DMS153 treated with DMSO at 0.1 percent for 48 hours (cell line): ENCODE results near the gene P2RX6.
"Not testable (repeated sequence)": the region's sequence is repeated elsewhere in the genome, so short reads cannot be mapped to it uniquely, and the experiment has no call there.

Experiments
- DNase-seq: peaks from one replicate; lab custom pipeline; 2025; ENCODE audit not compliant: unreplicated experiment; lab: John Stamatoyannopoulos, UW

P2RX6 gene

DNA sequence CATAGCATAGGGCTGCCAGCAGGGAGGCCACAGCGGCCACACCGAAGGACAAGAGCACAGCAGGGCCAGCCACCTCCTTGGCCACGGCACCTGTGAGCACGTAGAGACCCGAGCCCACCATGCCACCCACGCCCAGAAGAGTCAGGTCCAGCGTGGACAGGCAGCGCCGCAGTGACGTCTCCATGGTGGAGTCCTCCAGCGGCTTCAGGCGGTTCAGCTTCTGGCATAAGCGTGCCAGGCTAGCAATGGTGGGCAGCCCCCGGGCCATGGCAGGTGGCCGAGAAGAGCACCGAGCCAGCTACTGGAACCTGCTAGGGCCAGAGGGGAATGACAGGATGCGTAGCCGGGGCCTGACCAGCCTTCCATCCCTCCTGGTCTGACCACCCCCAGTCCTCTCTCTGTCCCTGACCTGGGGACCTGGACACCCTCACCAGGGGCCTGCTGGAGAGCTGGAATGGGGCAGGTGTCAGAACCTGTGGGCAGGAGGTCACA lies 16.6 kb downstream of the P2RX6 start:
- DNase-seq: no peak

DNA sequence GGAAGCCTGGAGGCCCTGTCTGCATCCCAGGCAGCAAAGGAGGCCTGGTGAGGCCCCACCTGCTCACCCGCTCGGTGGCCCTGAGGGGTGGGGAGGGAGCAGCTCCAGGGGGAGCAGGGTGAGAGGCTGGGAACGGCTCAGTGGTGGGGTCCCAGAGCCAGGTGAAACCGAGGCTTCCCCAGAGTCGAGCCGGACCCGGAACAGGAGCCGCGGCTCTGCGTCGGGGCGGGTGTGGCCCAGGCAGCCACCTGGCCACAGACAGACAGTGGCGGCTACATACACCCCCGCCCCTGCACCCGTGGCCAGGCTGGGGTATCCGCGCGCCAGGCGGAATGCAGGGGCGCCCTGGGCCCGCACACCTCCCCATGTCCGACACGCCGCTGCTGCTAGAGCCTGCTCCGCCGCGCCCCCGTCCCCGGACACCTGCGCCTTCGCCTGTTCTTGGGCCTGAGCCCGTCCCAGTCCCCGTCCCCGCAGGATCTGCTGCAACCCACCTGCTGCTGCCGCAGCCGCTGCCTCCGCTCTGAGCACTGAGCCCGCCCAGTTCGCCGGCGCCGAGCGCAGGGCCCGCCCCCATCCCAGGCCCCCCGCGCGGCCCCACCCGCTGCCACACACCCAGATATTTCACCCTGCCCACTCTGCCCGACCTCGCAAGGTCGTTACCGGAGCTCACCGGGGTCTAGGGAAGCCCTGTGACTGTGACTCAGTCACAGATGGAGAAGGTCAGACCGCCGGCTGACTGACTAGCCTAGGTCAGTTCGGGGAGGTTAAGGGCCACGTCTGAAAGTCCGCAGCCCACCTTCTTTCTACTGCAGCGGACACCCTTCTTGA lies 17.3 kb downstream of the P2RX6 start, which contains the start of gene SLC7A4:
SLC7A4 (minus strand) TSS at position 525 of the 831 bp plus-strand sequence. CDS start 749 bp downstream, outside the sequence.
- no peak for DNase-seq

DNA sequence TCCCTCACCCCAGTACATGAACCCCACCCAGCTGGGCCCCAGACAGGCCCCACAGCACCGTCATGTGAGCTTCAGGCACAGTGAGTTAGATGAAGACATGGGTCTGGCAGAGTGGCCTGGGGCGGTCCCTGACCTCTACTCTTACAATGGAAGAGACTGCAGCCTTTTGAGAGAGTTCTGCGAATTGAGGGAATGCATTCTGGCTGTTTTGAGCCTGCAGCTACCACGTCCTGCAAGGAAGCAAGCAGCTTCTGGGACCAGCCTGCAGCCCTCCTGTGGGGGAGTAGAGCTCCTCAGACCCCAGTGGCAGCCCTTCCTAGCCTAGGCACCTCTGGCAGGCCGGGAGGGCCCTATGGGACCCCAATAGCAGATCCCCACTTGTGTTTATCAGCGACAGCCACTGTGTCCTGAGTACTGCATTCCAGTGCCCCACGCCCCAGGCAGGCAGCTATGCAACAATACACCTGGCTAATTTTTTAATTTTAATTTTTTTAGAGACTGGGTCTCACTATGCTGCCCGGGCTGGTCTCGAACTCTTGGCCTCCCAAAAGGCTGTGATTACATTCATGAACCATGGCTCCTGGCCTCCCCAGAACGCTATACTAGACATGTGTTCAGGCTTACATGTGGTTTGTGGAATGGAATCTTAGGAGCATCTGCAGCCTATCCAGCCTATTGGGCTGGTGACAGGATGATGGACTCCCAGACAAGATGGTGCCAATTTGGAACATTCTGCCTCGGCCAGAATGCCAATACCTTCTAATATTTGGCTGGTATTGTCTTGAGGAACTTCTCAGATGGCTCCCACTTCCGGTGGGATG lies 18.1 kb downstream of the P2RX6 start:
- DNase-seq: no peak

DNA sequence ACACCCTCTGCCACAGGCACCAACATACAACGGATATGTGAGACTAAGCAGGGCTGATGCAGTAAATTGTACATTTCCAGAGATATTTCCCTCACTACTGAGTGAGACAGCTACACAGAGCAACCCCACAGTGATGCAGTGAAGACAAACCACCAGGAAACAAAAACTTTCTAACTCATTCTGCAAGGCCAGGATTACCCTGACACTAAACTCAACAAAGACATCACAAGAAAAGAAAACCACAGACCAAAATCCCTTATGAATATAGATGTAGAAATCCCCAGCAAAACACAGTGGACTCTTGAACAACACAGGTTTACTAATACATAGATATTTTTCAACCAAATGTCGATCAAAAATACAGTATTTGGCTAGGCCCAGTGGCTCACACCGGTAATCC lies 18.9 kb downstream of the P2RX6 start:
- no peak for DNase-seq

DNA sequence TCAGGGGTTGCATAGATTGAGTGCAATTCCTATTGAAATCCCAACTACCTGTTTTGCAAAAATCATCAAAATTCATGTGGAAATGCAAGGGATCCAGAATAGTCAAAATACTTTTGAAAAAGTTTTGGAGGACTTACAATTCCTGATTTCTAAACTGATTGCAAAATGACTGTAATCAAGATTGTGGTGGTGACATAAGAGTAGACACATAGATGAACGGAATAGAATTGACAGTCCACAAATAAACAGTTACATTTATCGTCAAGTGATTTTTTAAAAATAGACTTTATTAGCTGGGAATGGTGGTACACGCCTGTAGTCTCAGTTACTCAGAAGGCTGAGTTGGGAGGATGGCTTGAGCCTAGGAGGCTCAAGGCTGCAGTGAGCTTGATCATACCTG lies 20.0 kb downstream of the P2RX6 start:
- no peak for DNase-seq

DNA sequence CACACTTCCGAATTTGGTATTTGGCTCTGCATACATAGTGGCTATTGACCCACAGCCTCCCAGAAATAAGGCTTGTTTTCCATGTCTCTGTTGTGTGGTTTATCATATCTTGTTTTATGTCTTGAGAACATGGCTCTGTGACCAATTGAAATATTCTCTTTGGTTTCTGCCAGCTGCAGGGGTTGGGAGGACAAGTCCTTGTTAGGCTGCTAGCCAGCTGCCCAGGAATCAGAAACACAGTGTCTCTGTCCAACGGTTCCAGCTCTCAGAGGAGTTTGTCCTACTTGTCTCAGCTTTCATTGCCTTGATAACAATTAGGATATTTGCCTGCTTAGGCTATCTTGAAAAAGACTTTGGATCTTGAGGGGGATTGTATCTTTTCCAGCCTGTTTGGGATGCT lies 23.4 kb downstream of the P2RX6 start:
- no peak for DNase-seq

DNA sequence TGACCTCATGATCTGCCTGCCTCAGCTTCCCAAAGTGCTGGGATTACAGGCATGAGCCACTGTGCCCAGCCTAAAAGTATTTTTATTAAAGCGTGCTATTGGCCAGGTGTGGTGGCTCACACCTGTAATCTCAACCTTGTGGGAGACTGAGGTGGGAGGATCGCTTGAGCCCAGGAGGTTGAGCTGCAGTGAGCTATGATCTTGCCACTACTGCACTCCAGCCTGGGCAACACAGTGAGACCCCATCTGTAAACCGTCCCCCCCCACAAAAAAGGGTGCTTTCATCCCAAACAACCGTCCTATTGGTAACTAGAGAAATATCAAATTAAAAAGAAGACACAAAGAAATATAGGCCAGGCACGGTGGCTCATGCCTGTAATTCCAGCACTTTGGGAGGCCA lies 24.2 kb downstream of the P2RX6 start:
- not testable (repeated sequence) for DNase-seq

DNA sequence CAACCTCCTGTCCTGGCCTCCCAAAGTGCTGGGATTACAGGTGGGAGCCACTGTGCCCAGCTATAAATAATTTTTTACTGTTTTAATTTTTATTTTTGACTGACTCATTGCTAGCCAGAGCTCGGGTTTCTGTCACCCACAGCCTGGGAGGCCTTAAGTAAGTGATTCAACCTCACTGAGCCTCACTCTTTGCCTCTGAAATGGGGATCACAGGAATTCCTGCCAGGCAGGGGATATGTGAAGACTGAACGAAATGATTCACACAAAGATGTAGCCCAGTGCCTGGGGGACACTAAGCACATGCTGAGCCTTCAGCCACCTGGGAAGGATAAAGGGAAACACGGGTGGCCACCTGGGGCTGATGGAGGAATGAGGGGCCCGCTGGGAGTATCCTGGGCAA lies 27.0 kb downstream of the P2RX6 start:
- DNase-seq: no peak

DNA sequence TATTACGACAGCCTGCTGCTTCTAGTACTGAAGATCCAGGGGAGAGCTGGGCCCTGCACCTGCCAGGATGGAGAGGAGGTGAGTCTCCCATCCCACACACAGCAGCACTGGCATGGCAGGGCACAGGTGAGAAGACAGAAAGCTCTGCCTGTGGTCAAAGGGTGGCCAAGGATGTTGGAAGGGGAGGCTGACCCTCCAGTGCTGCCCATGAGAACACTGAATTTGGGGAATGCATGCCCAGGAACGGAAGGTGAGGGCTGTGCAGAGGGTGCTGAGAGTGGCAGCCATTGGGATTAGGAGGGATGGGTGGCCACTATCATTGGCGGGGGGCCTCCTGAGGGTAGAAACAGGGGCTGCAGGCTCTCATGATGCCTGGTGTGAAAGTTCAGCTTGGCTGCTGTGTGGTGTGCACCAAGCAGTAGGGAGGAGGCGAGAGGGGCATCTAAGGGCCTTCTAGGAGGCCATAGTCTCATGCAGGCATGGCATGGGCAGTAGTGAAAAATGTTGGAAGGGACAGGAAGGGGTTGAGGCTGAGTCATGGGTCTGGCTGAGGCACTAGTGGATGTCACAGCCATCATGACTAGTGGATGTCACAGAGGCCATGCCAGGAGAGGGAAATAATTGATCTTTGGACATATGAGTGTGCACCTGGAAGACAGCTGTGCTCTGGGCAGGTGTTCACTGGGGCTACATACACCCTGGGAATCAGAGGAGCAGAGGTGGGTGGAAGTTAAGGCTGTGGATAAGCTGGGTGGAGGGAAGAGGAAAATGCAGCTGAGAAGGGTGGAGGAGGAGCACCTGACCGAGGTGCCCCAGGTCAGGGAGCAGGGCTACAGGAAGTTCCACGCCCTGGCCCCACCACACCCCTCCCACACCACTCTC lies 28.3 kb downstream of the P2RX6 start:
- DNase-seq: no peak

DNA sequence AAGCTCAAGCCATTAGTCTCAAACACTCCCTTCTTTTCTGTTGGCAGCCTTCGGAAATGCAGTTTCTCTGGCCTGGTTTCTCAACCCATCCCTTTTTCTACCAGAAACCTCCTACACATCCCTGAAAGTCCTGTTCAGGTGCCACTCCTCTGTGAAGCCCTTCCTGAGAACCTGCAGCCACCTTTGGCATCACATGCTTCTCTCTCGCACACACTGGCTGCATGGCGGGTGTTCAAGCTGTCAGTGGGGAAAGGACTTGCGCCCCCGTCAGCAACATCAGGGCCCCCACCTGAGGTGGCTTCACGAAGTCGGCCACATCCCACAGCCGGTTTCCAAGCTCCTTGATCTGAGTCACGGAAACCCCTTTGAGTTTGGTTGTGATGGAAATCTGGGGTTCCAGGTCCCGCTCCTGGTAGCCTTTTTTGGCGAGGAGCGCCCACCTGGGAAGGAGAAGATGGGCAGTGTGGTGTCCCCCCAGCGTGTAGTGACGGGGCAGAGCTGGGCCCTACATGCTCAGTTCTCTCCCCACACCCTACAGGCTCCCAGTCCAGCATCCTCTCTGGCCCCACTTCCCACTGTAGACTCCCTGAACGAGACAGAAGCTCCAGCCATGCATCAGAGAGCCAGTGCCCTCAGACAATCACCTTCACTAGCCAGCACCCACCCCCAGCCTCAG lies 29.0 kb downstream of the P2RX6 start:
- no peak for DNase-seq

DNA sequence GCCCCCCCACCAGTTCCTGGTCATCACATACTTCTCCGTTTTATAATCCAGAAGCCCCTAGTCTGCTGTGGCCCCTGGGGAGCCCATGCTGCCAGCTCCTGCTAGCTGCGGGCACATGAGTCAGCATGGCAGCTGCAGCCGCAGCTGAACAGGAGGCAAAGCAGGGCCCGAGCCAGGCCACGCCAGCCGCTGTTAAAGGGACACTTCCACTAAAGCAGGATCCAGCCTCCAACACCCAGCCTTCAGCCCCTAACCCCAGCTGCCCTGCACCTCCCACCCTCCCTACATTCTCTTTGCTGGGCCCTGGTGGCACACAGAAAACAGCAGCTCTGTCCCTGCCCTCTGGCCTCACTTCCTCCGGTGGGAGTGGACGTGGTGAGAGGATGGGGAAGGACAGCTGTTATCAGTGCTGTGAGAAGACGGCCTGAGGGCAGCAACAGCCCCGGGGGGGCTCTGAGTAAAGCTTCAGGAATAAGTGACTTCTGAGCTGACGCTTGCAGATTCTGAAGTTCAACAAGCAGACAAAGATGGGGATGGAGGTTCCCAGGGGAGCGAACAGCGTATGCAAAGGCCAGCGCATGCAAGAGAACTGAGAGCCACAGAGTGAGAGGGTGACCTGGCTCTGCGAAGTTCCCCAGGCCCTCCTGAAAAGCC lies 30.1 kb downstream of the P2RX6 start:
- peak; percentile 19 for DNase-seq

DNA sequence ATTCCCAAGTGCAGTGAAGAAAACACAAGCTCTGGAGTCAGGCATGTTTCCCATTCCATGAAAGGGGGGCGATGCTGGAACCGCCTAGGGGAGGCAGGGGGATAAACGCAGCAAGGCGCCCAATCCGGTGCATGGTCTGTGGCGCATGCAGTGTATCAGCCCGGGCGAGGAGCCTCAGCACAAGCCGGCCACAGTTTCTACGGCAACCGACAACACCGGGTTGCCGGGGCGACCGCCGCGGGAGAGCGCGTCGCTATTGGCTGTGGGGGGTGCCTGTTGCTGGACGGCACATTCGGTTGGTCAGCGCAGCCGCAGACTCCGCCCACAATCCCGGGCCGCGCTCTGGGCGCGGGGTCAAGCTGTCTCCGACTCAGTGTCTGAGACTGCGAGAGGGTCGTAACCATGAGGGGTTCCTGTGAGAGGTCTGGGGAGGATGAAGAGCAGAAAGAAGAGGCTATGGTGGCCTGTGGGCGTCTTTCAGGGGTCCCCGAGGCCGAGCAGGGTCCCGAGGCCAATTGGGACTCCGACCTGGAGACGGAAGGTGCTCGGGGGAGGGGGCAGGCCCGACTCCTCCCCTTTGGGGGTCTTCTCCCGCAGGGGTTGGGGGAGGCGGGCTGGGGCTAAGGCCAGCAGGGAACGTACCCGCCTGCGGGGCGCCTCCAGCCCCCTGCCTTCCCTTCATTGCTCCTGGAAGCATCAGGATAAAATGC lies 30.8 kb downstream of the P2RX6 start, which contains the start of gene LRRC74B:
LRRC74B (plus strand) TSS at position 362 of the 710 bp plus-strand sequence; CDS start at position 403, 41 bp downstream.
- DNase-seq: peak; percentile 86

DNA sequence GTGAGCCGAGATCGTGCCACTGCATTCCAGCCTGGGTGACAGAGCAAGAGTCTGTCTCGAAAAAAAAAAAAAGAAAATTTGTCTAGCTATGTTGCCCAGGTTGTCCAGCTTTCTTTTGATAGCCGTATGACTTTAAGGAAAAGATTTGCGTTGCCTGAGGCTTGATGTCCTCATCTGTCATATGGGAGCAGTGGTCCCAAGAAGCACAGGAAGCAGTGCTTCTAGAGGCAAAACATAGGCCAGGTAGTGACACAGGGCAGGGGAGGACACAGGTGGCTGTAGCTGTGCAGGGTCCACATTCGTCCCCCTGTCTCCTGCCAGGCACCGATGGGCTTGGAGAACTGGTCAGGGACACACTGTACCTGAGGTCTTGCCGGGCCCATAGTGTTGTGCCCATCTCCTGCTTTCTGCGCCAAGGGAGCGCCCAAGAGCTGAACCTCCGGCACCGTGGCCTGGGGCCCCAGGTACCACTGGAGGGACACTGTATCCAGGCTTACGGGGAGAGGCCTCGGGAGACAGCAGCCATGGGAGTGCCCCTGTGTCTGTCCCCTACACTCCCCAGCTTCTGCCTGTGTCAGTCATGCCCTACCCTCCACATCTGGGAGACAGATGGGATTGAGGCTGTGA lies 32.2 kb downstream of the P2RX6 start:
- no peak for DNase-seq

DNA sequence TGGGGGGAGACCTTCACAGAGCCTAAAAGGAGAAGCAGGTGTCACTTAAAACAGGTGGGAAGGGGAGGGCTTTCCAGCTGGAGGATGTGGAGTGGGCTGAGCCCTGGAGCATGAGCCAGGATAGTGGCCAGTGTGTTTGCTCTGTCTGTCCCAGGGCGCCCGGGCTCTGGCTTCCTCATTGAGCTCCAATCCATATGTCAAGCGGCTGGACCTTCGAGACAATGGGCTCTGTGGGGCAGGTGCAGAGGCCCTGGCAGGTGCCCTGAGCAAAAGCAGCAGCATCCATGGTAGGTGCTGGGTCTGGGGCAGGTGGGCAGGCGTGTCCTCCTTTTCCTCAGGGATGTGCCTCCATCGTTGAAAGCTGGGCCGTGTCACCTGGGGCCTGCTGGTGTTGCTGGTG lies 32.8 kb downstream of the P2RX6 start:
- DNase-seq: peak; percentile 20

DNA sequence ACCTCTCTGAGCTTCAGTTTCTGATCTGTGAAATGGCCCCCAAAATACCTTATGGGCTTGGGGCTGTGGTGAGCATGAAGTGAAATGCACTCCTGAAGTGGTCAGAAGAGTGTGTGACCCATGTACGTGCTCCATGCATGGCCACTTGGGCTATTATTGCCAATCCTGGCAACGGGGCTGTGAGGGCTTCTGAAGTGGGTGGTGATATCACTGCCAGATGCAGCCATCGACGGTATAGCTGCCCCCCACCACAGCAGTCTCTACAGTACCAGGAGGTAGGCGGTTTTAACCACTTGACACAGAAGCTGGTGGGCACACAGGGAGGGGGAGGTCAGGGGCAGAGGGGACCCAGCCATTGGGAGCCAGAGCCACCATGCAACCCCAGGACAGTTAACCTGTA lies 33.5 kb downstream of the P2RX6 start:
- DNase-seq: not testable (repeated sequence)

DNA sequence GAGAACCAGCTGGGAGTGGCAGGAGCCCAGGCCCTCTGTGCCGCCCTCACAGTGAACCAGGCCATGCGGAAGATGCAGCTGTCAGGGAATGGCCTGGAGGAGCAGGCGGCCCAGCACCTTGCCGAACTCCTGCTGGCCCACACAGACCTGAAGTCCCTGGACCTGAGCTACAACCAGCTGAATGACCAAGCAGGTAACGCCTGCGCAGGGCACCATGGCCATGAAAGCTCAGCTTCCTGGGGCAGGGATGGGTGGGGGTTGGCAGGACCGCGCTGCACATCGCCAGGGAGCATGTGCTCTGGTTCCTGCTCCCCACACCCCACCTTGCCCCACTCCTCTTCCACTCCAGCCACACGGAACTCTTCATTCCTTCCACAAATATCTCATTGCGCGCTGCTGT lies 34.0 kb downstream of the P2RX6 start:
- DNase-seq: not testable (repeated sequence)

DNA sequence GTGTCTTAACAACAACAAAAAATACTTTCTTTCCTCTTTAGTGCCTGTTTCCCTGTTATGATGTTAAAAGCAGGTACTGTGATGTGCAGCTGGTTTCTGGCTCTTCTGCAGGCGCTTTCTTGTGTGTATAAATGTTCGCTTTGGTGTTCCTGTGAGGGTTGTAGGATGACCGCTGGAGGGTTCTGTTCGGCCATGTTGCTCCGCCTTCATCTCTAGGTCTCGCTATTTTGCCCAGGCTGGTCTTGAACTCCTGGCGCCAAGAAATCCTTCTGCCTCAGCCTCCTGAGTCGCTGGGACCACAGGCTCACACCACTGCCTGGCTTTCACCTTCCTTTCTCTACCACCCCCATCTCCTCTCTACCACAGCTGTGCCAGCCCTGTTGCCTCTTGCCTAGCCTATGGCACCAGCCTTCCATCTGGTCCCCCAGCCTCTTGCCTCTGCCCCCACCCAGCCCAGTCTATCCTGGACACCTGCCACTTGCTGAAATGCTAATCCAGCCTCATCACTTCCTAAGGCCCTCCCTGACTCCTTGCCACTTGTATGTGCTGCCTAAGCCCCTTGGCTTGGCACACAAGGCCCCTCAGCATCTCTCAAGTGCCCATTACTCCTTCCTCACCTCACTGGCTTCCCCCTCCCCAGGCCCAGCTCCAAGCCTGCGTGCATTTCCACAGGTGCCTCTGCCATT lies 36.3 kb downstream of the P2RX6 start:
- DNase-seq: no peak

DNA sequence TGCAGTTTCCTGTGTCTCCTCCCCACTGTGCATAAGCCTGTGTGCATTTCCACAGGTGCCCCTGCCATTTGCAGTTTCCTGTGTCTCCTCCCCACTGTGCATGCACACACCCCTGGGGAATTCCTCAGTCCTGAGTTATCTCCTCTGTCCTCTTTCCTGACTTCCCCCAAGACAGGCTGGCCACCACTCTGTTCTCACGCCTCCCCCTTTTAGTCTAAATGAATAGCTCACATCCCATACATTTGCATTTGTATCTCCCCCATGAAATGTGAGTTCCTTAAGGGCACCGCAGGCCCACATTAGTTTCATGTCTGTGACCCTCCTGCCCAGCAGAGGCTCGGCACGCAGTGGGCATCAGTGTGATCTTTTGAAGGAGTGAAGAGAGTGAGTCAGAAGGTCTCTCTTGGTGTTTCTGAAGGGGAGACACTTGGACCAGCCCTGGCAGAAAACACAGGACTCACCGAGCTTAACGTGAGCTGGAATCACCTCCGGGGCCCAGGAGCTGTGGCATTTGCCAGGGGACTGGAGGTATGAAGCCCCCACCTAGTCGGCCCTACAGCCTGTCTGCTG lies 37.0 kb downstream of the P2RX6 start:
- DNase-seq: no peak
